HG02623 (cell line): Measurements from ENCODE around the gene ZFP36.
A peak's percentile ranks its signal among the peaks of the same experiment; 100 is the strongest.

Experiments used
- ATAC-seq: cut with Tn5 transposase; IDR thresholded peaks from one replicate; pipeline ENCODE4 v1.9.1; 2021; ENCODE audit warnings: moderate library complexity; ENCODE audit not compliant: unreplicated experiment

The ZFP36 gene

DNA sequence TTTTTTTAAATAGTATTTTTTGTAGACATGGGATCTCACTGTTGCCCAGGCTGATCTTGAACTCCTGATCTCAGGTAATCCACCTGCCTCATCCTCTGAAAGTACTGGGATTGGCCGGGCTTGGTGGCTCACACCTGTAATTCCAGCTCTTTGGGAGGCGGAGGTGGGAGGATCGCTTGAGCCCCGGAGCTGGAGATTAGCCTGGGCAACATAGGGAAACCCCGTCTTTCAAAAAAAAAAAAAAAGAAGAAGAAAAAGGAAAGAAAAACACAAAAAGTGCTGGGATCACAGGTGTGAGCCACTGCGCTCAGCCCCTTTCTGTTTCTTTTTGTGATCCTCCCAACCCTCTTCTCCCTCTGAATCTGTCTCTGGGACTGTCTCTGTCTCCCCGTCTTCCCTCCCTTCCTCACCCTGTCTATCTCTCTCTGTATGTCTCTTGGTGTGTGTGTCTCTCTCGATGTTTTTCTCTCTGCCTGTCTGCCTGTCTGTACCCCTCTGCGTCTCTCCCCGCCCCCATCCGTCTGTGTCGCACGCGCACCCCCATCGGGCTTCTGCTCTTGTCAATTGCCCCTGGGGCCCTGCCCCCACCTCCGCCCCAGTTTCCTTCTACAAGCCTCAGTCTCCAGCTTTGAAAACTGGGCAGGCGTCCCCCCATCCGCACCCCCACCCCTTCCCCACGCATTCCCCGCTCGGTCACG is 540 bp upstream of the ZFP36 start:
- no peak for ATAC-seq

DNA sequence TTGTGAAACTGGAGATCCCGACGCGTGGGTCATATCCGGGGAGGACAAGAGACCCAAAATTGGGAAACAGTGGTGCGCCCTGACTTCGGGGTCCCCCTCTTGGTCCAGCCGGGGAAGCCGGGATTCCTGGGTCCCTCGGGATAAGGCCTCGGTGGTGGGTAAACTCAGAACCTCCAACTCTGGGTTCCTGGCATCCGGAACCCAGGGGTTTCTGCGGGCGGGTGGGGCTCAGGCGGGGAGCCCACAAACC is 688 bp downstream of the ZFP36 start:
- ATAC-seq: no peak

DNA sequence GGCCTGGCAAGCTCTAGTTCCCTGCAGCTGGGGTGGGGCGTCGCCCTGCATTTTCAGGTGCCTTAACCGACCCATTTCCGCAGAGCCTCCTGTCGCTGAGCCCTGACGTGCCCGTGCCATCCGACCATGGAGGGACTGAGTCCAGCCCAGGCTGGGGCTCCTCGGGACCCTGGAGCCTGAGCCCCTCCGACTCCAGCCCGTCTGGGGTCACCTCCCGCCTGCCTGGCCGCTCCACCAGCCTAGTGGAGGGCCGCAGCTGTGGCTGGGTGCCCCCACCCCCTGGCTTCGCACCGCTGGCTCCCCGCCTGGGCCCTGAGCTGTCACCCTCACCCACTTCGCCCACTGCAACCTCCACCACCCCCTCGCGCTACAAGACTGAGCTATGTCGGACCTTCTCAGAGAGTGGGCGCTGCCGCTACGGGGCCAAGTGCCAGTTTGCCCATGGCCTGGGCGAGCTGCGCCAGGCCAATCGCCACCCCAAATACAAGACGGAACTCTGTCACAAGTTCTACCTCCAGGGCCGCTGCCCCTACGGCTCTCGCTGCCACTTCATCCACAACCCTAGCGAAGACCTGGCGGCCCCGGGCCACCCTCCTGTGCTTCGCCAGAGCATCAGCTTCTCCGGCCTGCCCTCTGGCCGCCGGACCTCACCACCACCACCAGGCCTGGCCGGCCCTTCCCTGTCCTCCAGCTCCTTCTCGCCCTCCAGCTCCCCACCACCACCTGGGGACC is 1.2 kb downstream of the ZFP36 start:
- no peak for ATAC-seq

DNA sequence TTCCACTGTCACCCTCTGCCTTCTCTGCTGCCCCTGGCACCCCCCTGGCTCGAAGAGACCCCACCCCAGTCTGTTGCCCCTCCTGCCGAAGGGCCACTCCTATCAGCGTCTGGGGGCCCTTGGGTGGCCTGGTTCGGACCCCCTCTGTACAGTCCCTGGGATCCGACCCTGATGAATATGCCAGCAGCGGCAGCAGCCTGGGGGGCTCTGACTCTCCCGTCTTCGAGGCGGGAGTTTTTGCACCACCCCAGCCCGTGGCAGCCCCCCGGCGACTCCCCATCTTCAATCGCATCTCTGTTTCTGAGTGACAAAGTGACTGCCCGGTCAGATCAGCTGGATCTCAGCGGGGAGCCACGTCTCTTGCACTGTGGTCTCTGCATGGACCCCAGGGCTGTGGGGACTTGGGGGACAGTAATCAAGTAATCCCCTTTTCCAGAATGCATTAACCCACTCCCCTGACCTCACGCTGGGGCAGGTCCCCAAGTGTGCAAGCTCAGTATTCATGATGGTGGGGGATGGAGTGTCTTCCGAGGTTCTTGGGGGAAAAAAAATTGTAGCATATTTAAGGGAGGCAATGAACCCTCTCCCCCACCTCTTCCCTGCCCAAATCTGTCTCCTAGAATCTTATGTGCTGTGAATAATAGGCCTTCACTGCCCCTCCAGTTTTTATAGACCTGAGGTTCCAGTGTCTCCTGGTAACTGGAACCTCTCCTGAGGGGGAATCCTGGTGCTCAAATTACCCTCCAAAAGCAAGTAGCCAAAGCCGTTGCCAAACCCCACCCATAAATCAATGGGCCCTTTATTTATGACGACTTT is 2.0 kb downstream of the ZFP36 start:
- ATAC-seq: no peak

DNA sequence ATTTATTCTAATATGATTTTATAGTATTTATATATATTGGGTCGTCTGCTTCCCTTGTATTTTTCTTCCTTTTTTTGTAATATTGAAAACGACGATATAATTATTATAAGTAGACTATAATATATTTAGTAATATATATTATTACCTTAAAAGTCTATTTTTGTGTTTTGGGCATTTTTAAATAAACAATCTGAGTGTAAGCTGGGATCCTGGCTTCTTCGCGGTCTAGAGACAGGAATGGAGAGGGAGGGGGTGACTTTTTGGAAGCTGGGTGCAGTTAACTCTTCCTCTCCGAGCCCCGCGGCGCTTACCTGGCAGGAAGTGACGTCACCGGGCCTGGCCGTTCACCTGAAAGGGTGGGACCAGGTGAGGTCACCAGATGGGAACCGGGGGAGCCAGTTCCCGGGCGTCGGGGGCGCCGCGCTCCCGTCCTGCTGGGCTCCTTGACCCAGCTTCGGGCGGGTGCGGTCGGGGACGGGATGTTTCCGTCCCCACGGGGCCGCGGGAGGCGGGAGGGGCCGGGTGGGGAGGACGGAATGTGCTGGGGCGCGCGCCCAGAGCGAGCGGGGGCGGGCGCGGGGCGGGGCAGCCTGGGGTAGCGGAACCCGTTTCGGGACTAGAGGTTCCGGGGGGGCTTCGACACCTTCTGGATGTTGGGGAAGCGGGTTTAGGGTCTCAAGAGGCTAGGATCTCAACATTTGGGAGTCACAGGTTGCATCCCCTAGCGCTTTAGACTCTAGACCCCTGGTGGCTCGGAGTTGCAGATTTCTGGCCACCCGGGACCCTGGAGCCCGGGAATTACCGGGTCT is 2.8 kb downstream of the ZFP36 start:
- no peak for ATAC-seq

DNA sequence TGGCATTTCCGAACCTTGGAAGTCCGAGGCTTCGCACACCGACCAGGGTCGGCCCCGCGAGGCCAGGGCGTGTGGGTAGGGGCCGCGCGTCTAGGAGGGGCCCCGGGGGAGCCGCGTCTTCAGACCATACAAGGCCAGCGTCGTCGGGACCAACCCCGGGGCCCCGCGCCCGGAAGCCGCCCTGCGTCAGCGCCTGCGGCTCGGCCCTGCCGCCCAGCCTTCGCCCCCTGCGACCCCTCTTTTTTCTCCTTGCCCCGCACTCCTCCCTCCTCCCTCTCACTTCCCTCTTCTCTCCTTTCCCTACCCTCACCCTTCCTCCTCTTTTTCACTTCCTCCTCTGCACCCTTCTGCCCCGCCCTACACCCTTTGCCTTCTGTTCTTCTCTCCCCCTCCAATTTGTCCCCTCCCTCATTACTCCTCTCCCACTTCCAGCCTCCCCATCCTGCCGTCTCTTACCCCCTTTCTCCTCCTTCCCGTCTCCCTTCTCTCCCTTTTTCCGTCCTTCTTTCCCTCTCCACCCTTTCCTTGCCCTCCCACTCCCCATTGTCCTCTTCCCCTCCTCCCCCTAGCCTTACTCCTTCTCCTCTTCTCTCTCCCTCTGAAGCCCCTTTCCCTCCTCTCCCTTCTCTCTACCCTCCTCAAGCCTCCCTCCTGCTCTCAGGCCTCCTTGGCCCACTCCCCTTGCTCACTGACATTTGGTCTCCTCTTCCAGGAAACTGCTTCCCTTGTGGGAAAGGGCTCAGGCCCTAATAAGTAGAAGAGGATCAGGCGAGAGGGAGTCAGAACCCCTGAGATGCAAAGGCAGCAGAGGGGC is 3.6 kb downstream of the ZFP36 start:
- ATAC-seq: no peak

DNA sequence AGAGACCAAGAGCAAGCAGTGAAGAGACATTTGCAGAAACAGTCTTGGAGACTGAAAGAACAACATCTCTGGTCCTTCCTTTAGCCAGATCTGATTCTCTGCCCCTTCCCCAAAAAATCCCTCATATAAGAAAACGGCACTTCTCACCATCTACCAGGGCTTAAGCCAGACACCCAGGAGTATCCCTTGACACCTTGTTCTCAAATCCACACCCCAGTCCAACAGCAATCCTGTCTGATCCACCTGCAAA is 4.1 kb downstream of the ZFP36 start:
- ATAC-seq: no peak

DNA sequence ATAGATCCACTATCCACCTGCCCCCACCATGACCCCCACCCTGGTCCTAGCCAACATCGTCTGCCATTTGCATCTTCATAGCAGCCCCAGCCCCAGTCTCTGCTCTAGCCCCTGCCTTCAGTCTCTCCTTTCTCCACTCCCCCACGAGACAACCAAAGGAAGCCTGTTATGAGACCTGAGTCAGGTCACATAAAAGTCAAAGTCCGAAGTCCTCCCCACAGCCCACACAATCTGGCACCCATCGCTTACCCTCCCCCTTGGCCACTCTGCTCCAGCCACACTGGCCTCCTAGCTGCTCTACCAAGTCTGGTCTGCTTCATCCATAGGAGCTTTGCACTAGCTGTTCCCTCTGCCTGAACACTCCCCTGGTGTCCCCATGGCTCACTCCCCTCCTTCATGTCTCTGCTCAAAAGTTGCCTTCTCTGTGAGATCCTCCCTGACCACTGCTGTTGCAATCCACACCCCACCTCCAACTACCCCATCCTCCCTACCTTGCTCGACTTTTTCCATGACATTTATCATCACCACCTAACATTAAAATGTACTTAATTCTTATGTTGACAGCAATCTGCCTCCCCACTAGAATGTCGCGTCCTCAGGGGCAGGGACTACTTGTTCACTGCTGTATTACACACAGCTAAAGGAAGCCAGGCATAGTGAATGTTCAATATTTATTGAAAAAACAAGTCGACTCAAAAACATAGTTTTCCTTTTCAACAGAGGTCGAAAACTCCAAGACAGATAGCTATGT is 4.6 kb downstream of the ZFP36 start:
- ATAC-seq: no peak

DNA sequence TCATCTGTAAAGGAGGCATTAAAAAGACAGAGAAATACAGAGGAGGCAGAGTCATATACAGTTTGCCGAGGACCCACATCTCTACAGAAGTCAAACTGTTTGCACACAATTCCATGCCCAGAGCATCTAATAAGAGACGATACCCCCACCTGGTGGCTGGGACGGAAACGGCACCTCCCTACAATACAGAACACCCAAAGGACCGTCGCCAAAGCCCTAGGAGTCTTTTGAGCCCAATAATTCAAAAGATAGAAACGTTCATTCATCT is 5.1 kb downstream of the ZFP36 start:
- peak; percentile 22 for ATAC-seq

DNA sequence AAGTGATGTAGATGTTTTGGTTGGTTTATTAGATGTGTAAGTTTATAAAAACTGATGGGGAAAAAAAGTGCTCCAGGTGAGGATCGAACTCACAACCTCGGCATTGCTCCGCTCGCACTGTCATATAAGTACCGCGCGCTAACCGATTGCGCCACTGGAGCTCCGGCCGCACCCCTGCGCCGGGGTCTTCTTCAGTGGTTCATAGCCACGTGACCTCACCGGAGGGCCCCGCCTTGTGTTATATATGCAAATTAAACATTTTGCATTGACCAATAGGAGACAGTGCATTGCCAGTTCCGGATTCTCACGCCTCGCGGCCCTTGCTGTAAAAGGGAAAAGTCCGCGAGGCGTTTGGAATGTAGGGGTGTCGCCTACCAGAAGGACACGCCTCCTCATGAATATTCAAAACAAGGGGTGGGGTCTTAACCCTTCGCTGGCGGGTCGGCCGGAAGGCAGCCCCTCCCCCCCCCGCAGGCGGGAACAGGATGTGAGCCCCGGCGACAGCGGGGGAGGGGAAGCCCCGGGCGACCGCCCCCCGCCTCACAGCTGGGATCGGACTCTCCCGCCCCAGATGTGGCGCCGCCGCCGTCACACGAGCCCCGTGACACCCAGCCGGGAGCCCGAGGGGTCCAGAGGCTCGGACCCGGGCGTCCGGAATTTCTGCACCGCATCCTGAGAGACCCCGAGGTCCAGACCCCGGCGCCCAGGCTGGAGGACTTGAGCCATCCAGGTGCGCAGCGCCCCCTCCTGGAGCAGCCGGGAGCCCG is 5.6 kb downstream of the ZFP36 start, which contains the start of gene PLEKHG2:
Gene PLEKHG2 (plus strand): TSS at position 570 of the 767 bp plus-strand sequence. CDS start 1,418 bp downstream, outside the sequence.
- ATAC-seq: peak; percentile 57

DNA sequence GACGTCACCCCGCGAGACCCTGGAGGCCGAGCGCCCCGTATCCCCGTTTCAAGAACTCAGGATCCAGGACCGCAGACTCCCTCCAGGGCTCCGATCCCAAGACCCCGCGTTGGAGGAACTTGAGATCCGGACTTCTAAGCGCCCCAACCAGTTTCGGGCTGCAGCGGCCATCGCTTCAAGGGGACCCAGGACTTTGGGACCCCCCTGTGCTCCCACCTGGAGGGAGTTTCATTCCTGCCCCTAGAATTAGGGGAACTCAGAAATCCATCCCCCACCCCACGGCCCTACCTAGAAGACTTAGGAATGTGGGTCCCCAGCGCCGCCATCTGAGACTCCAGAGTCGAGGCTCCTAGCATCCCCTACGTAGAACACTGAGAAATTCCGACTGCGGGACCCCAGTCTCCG is 6.2 kb downstream of the ZFP36 start:
- no peak for ATAC-seq

DNA sequence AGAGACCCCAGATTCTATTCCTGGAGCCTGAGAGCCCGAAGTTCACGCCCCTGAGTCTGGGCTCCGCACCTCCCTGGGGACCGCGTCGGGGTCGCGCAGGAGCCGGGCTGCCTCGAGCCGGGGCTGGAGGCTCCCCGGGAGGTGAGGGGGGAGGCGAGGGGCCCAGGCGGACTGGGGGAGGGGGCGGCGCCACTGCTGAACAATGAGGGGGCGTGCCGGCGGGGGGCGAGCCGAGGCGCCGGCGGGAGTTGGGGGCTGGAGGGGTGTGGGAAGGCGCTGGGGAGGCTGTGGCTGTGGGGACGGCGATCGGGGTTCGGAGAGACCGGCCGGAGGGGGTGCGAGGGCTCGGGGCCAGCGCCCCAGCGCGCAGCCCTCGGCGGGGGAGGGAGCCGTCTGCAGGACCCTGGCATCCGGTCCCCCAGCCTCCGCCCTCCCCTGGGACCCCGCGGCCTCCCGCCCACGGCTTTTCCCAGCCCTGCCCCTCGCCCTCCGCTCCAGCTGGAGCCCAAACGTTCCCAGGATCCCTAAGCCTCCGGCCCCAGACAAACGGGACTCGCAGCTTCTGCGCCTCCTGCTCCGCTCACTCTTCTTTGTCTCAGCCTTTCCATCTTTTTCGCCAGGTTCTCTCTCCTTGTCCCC is 6.7 kb downstream of the ZFP36 start:
- no peak for ATAC-seq

DNA sequence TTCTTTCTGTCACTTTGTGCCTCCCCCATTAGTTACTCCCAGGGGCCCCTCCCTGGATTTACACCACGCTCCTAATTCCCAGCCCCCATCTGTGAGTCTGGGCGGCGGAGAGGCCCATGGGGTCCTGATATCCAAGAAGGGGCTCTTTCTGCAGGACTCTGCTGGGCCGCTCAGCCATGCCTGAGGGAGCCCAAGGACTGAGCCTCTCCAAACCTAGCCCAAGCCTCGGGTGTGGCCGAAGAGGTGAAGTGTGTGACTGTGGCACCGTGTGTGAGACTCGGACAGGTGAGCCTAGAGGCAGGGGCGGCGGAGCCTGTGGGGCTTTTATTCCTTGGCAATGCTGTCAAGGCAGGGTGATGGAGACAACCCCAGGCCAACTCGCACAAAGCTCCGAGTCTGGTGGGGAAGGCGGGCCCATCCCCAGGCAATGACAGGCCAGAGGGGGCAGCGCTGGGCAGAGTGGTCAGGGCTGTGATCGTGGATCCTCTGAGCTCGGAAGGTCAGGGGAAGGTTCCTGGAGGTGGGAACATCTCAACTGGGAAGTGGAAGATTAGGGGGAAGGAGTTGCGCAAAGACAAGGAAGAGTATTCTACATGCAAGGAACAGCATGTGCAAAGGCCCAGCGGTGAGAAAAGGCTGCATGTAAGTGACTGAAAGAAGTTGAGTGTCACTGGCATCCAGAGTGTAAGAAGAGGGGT is 7.4 kb downstream of the ZFP36 start:
- no peak for ATAC-seq

DNA sequence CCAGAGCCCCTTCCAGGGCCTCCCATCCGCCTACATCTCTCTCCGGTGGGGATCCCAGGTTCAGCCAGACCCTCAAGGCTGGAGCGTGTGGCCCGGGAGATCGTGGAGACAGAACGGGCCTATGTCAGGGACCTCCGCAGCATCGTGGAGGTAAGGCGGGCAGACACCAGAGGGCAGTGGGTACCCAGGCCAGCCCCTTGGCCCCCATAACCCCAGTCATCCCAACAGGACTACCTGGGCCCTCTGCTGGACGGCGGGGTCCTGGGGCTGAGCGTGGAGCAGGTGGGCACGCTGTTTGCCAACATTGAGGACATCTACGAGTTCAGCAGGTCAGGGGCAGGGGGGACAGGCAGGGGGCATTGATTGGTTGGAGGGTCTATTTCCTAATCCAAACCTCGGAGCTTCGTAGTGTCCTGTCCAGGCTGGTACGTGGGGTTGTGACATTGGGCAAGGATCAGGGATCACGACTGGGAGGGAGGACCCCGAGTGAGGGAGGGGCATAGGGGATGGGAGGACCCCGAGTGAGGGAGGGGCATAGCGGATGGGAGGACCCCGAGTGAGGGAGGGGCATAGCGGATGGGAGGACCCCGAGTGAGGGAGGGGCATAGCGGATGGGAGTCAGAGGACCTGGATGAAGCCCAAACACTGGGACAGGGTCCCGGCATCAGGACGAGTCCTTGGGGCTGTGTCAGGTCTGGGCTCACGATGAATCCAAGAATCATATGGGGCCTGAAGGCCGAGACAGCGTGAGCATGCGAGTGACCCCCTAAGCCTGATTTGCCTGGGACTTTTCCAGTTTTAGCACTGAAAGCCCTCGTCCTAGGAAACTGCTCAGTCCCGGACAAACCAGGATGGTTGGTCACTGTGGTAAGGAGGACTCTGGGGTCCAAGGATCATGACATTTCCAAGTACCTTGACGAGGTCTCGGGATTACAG is 8.7 kb downstream of the ZFP36 start:
- no peak for ATAC-seq

DNA sequence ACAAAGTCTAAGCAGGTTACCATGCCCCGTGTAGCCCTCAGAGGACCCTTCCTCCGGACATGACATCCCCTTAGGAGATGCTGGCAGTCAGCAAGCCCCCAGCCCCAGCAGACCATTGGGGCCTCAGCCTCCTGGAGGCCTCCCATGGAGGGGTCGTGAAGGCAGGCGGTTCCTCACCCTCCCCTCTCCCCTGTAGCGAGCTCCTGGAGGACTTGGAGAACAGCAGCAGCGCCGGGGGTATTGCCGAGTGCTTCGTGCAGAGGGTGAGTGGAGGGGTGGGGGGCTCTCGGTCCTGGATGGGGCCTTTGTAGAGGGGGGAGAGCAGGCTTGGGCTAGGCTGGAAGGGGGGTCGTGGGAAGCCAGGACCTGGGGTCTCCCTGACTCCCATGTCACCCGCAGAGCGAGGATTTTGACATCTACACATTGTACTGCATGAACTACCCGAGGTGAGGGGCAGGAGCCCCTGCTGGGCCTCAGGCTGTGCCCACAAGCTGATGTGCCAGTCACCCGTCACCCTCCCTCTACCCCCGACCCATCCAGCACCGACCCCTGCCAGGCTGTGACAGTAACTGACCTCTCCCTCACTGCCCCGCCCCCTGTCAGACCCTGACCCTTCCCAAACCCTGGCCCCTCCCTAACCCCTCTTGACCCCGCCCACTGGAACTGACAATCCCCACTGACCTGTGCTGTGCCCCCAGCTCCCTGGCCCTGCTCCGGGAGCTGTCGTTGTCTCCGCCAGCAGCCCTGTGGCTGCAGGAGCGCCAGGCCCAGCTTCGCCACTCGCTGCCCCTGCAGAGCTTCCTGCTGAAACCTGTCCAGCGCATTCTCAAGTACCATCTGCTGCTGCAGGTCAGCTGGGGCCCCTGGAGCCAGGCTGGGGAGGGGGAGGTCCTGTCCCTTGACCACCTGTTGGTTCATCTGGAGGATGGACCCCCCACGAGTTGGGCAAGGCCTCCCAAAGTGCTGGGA is 9.8 kb downstream of the ZFP36 start:
- ATAC-seq: no peak
